Measurements from ENCODE around the gene PPARA. TPM values are rescaled to one million over a fixed set of nuclear protein-coding genes. Genes with fewer than 3 reads are reported as not detected.

Gene PPARA
- total RNA-seq, 2 experiments from 2014 or later = 9.1 to 11.8 TPM

DNA sequence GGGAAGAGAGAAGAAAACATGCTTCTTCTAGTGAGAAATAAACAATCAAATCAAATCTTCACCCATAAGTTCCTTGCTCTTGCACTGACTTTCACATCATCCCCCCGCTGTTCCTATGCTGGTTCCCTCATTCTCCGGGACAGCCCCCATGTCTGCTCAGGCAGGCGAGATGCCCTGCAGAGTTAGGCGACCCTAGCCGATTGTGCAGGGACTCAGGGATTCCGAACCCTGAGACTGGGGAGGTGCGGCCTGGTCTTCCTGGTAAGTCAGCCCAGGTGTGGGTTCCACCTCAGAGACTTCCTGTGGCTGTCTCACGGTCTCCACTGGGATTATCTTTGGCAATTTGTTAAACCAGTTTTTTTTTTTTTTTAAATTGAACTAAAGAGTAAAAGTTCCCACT lies 124.1 kb downstream of the PPARA start:
- DNase-seq = no peak

DNA sequence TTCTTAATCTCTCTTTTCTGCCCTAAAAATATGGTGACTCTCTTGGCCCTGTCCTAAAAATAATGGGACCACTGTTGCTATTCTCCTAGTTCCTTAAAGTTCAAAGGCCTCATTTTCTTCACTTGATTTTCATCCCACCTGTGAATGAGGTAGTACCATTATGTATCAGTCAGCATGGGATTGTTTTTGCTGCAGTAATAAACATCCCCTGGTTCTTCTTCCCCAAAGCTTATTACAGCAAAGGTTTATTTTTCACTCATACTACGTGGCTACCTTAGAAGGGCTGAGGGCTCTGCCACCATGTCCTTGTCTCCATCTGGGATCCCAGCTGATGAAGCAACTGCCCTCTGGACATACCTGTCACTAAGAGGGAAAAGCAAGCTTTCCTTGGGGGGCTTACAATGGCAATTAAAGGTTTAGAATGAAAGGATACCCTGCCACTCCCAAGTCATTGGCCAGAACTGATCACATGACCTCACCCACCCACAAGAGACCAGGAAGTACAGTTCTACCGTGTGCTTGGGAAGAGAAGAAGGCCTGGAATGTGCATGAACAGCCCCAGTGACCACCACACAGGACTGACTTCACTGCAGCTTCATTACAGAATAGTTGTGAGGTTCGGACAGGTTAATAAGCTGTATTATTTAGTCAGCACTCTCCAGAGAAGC lies 125.3 kb downstream of the PPARA start:
- TF ChIP-seq, protein P1, sequence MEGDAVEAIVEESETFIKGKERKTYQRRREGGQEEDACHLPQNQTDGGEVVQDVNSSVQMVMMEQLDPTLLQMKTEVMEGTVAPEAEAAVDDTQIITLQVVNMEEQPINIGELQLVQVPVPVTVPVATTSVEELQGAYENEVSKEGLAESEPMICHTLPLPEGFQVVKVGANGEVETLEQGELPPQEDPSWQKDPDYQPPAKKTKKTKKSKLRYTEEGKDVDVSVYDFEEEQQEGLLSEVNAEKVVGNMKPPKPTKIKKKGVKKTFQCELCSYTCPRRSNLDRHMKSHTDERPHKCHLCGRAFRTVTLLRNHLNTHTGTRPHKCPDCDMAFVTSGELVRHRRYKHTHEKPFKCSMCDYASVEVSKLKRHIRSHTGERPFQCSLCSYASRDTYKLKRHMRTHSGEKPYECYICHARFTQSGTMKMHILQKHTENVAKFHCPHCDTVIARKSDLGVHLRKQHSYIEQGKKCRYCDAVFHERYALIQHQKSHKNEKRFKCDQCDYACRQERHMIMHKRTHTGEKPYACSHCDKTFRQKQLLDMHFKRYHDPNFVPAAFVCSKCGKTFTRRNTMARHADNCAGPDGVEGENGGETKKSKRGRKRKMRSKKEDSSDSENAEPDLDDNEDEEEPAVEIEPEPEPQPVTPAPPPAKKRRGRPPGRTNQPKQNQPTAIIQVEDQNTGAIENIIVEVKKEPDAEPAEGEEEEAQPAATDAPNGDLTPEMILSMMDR (IDR thresholded peaks at IDR 0.05) = no peak
- Mint-ChIP-seq H3K27ac (no peak overlapping the region), H3K36me3 (ENCODE audit: low read depth) (peaks cover 7% of the 10 kb centered on the region), H3K27me3 (no peaks in the 10 kb centered on the region), H3K4me3 (no peak overlapping the region), H3K4me1 (ENCODE audit: low read depth) (peaks cover 3% of the 10 kb centered on the region), H3K9me3 (peaks cover 2% of the 10 kb centered on the region)
- ChIA-PET POLR2A (interaction anchor here (0.5 to 2.1 kb wide), 2 partner anchors 20 to 32 kb away, joined by 3 to 7 read pairs; partner anchors contain the start of gene GTSE1), CTCF (interaction anchor here (1.5 kb wide), 1 partner anchor 8 kb away, joined by 6 read pairs; the partner anchor contains the start of gene TTC38)
- DNase-seq (no peak), ATAC-seq (no peak)
- intact Hi-C loops (cut with micrococcal nuclease) = no loop called here

More for the DNA sequence above, 124.1 kb downstream of the PPARA start:
- CTCF ChIA-PET = no interaction called here
- Mint-ChIP-seq H3K27me3 (no peaks in the 10 kb centered on the region), H3K4me3 (no peak overlapping the region), H3K27ac (no peak overlapping the region), H3K36me3 (ENCODE audit: low read depth) (peaks cover 7% of the 10 kb centered on the region), H3K4me1 (ENCODE audit: low read depth) (peaks cover 3% of the 10 kb centered on the region), H3K9me3 (peaks cover 2% of the 10 kb centered on the region)
- intact Hi-C loops (cut with micrococcal nuclease) = no loop called here
- TF ChIP-seq, protein P1 (IDR thresholded peaks at IDR 0.05) = no peak
- ATAC-seq = no peak
- POLR2A ChIA-PET = no interaction called here

DNA sequence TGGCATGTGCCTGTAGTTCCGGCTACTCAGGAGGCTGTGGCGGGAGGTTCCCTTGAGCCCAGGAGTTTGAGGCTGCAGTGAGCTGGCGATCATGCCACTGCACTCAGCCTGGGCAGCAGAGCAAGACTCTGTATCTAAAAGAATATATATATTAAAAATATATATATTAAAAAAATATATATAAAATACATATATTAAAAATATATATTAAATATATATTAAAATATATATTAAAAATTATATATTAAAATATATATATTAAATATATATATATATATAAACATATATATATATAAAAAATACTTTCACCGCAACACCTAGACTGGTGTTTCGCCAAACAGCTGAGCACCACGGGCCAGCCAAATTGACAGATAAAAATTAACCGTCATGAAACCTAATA lies 126.2 kb downstream of the PPARA start:
- intact Hi-C loops (cut with micrococcal nuclease) = no loop called here
- no peak overlapping the region for H3K4me3 Mint-ChIP-seq
- ChIA-PET CTCF (interaction anchor here (1.5 kb wide), 1 partner anchor 9 kb away, joined by 6 read pairs; the partner anchor contains the start of gene TTC38), POLR2A (interaction anchor here (0.9 to 2.1 kb wide), 3 partner anchors 8 to 20 kb away, joined by 4 to 7 read pairs (median 7); partner anchors contain the start of gene GTSE1)
- H3K27ac Mint-ChIP-seq = no peak overlapping the region
- H3K27me3 Mint-ChIP-seq = no peaks in the 10 kb centered on the region
- peaks cover 7% of the 10 kb centered on the region for H3K36me3 Mint-ChIP-seq (ENCODE audit: low read depth)
- TF ChIP-seq, protein P1 (IDR thresholded peaks at IDR 0.05) = no peak
- ATAC-seq (no peak), DNase-seq (no peak)
- peaks cover 2% of the 10 kb centered on the region for H3K9me3 Mint-ChIP-seq
- peaks cover 3% of the 10 kb centered on the region for H3K4me1 Mint-ChIP-seq (ENCODE audit: low read depth)

DNA sequence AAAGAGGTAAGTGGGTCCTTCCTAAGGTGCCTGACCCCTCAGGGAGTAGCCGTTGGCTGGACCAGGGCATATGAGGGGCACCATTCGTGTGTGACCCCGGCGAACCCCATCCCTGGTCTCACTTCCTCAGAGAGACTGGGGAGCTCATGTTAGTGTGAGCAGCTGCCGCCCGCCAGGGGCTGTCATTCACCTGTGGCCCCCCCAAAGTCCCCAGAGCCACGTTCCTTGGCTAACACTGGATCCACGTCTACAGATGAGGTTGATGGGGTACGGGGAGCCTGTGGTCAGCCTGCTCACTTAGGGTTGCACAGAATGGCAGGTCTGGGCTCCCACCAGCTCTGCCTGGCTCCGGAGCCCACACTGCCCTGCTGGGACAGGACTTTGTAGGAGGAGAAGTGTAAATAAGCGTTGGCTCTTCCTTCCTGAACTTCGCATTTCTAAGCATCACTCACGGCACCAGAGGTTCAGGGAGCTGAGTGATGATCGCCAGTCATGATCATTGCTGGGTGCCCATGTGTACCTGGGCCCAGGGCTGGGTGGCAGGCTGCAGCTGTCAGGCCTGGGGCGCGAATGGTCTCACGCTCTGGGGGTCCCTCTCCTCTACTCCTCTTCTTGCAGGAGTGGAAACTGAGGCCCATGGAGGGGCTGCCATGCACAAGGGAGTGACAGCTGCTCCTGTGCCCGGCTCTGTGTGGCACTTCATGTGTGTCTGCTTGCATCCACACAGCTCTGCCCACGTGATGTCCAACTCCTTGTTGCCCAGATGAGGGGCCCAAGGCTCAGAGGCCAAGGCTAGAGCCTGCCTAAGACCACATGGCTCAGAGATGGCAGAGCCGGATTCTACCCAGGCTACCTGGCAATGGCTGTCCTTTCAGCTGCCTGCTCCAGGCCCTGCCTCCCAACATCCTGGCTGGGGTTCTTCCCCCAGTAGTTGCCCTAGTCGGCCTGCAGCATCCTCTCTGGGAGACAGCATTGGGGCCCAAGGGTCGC lies 128.6 kb downstream of the PPARA start:
- POLR2A ChIA-PET = no interaction called here
- Mint-ChIP-seq H3K27me3 (no peaks in the 10 kb centered on the region), H3K4me1 (ENCODE audit: low read depth) (peaks cover 3% of the 10 kb centered on the region), H3K9me3 (peaks cover 2% of the 10 kb centered on the region), H3K4me3 (no peak overlapping the region), H3K36me3 (ENCODE audit: low read depth) (peaks cover 9% of the 10 kb centered on the region), H3K27ac (no peak overlapping the region)
- TF ChIP-seq, protein P1 (IDR thresholded peaks at IDR 0.05) = no peak
- intact Hi-C loops (cut with micrococcal nuclease) = no loop called here
- no peak for DNase-seq
- CTCF ChIA-PET = no interaction called here
- no peak for ATAC-seq

Measured in activated CD8-positive, alpha-beta T cell treated with anti-CD3 and anti-CD28 coated beads for 36 hours (primary cell).